Mesenchymal stem cell (in vitro differentiated cells and primary cell): ENCODE data around the gene FAM3A.

ENCODE experiments used
- DNase-seq: peaks from one replicate; pipeline ENCODE4 v3.0.0-alpha.2; 2013
- H2AFZ ChIP-seq: one replicate; pipeline ENCODE4 v1.6.1; 2013; ENCODE audit warnings: low read depth, mild to moderate bottlenecking, control low read depth, inconsistent platforms, low read length, moderate library complexity
- H2AK5ac ChIP-seq: 2 replicates; pipeline ENCODE4 v1.6.1; 2013; ENCODE audit warnings: low read length, moderate library complexity, mild to moderate bottlenecking, inconsistent platforms; ENCODE audit not compliant: severe bottlenecking
- H2BK120ac ChIP-seq: one replicate; pipeline ENCODE4 v1.6.1; 2013; ENCODE audit warnings: low read depth, mild to moderate bottlenecking, inconsistent platforms, low read length, moderate library complexity
- H2BK12ac ChIP-seq, 2 experiments: one replicate each; pipeline ENCODE4 v1.6.1; 2013; ENCODE audit warnings: inconsistent platforms in 2 of 2, low read length in 2 of 2, mild to moderate bottlenecking in 2 of 2, moderate library complexity in 2 of 2, control low read depth in 1 of 2
- H2BK15ac ChIP-seq: one replicate; pipeline ENCODE4 v1.6.1; 2013; ENCODE audit warnings: mild to moderate bottlenecking, low read depth, inconsistent platforms; ENCODE audit not compliant: poor library complexity, severe bottlenecking
- H2BK5ac ChIP-seq: 2 replicates; pipeline ENCODE4 v1.6.1; 2013; ENCODE audit warnings: low read depth, mild to moderate bottlenecking, low read length, control low read depth, inconsistent platforms; ENCODE audit not compliant: poor library complexity, severe bottlenecking
- H3K14ac ChIP-seq, 2 experiments: one replicate each; pipeline ENCODE4 v1.6.1; 2013; ENCODE audit warnings: inconsistent platforms in 2 of 2, low read length in 2 of 2, control low read depth in 1 of 2, mild to moderate bottlenecking in 1 of 2, moderate library complexity in 1 of 2
- H3K18ac ChIP-seq, 2 experiments: one replicate each; pipeline ENCODE4 v1.6.1; 2013; ENCODE audit warnings: inconsistent platforms in 2 of 2, low read length in 2 of 2, control low read depth in 1 of 2, low read depth in 1 of 2, mild to moderate bottlenecking in 1 of 2
- H3K23ac ChIP-seq, 2 experiments: one replicate each; pipeline ENCODE4 v1.6.1; 2013; ENCODE audit warnings: inconsistent platforms in 2 of 2, low read length in 2 of 2, mild to moderate bottlenecking in 2 of 2, moderate library complexity in 2 of 2, control low read depth in 1 of 2
- H3K27ac ChIP-seq: 2 replicates; pipeline ENCODE4 v1.5.1; 2013; ENCODE audit warnings: mild to moderate bottlenecking, moderate library complexity, low read length, control low read depth, inconsistent platforms; ENCODE audit not compliant: poor library complexity, severe bottlenecking
- H3K27me3 ChIP-seq, 2 experiments: 2 replicates each; pipeline versions ENCODE4 v1.6.1 to v1.7.0; 2013; ENCODE audit warnings: low read length in 2 of 2, mild to moderate bottlenecking in 2 of 2, moderate library complexity in 2 of 2, control low read depth in 1 of 2, inconsistent platforms in 1 of 2; ENCODE audit not compliant: control insufficient read depth in 1 of 2, insufficient read depth in 1 of 2
- H3K36me3 ChIP-seq, 2 experiments: 2 replicates each; pipeline versions ENCODE4 v1.6.1 to v1.7.0; 2013; ENCODE audit warnings: low read length in 2 of 2, control low read depth in 1 of 2, inconsistent platforms in 1 of 2, low read depth in 1 of 2, mild to moderate bottlenecking in 1 of 2; ENCODE audit not compliant: insufficient read depth in 2 of 2, control insufficient read depth in 1 of 2
- H3K4ac ChIP-seq, 2 experiments: one replicate each; pipeline ENCODE4 v1.6.1; 2013; ENCODE audit warnings: inconsistent platforms in 2 of 2, low read length in 2 of 2, mild to moderate bottlenecking in 2 of 2, moderate library complexity in 2 of 2, control low read depth in 1 of 2, low read depth in 1 of 2
- H3K4me1 ChIP-seq: 2 replicates; pipeline ENCODE4 v1.6.1; 2013; ENCODE audit warnings: low read depth, low read length, control low read depth; ENCODE audit not compliant: control insufficient read depth, insufficient read depth
- H3K4me2 ChIP-seq: 2 replicates; pipeline ENCODE4 v1.6.1; 2013; ENCODE audit warnings: low read length, mild to moderate bottlenecking, inconsistent platforms; ENCODE audit not compliant: poor library complexity, severe bottlenecking
- H3K4me3 ChIP-seq, 2 experiments: 2 replicates each; pipeline versions ENCODE4 v1.5.1 to v1.7.0; 2013; ENCODE audit warnings: low read length in 2 of 2, mild to moderate bottlenecking in 2 of 2, control low read depth in 1 of 2, low read depth in 1 of 2; ENCODE audit not compliant: insufficient read depth in 1 of 2
- H3K79me1 ChIP-seq: replicated peaks from 2 replicates; pipeline ENCODE4 v1.6.1; 2013; ENCODE audit warnings: mild to moderate bottlenecking, control low read depth, low read length, inconsistent platforms; ENCODE audit not compliant: poor library complexity, severe bottlenecking
- H3K9ac ChIP-seq: 2 replicates; pipeline ENCODE4 v1.7.0; 2013; ENCODE audit warnings: mild to moderate bottlenecking, low read length, moderate library complexity
- H3K9me3 ChIP-seq: 2 replicates; pipeline ENCODE4 v1.7.0; 2013; ENCODE audit warnings: mild to moderate bottlenecking, low read length; ENCODE audit not compliant: control insufficient read depth
- H4K8ac ChIP-seq: one replicate; pipeline ENCODE4 v1.6.1; 2013; ENCODE audit warnings: inconsistent platforms, mild to moderate bottlenecking, low read length, moderate library complexity
- H4K91ac ChIP-seq: one replicate; pipeline ENCODE4 v1.6.1; 2013; ENCODE audit warnings: mild to moderate bottlenecking, low read length, inconsistent platforms
- WGBS: methylation state at CpG from one replicate; pipeline ENCODE4 v1.1.7; 2013; ENCODE audit warnings: mixed read lengths; 5-methylcytosine and 5-hydroxymethylcytosine counted together

The FAM3A gene

DNA sequence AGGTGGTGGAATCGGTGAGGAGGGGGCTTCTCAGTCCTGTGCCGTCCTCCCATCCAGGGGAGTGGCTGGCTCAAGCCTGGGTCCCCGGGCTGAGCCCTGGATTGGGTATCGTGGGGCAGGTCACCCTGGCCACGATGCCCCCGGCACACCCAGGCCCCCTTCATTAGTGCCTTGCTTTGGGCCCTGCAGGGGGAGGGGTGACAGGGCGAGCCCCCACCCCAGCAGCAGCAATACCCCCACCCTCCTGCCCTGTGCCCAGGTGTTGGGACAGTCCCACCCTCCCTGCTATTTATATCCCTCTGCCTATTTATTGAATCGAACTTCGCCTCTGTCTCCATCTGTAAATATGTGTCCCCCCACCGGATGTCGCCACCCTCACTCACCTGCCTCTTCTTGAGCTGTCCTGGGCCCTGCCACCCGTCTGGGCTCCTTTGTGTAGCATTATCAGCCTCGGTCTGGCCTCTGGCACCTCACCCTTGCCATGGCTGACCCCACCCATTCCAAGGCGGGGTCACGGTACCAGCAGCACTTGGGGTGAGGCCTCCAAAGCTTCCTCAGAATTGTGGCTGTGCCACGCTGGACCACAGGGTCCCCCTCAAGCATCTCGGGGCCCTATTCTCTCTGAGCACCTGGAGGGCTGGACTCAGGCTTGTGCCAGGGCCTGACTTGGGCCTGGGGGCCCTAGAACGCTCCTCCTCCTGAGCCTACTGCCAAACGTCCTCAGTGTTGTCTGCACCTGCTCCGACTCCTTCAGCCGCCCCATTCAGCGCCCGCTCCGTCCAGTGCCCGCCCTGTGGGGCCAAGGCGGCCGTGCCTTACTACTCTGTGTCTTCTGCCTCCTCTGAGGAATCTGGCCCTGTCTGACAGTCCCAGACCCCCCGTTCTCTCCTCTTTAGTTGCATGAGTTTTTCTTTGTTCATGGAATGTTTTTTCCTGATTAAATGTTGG is 43.1 kb downstream of the FAM3A start:
- H3K36me3 ChIP-seq = peaks cover 39 to 62% of the 10 kb centered on the region in 2 experiments
- no peak overlapping the region for H2BK5ac ChIP-seq
- peaks cover 7% of the 10 kb centered on the region for H3K4me1 ChIP-seq
- no peak overlapping the region for H3K9ac ChIP-seq
- H2BK120ac ChIP-seq = no peak overlapping the region
- no peak overlapping the region for H3K18ac ChIP-seq
- peaks cover 2% of the 10 kb centered on the region for H3K79me1 ChIP-seq
- no peak overlapping the region for H3K4ac ChIP-seq
- H3K27ac ChIP-seq = no peak overlapping the region
- no peak overlapping the region for H2BK15ac ChIP-seq
- H3K23ac ChIP-seq = no peak overlapping the region
- no peaks in the 10 kb centered on the region for H3K9me3 ChIP-seq
- peaks cover 0 to 2% of the 10 kb centered on the region in 2 experiments for H3K27me3 ChIP-seq
- no peak overlapping the region for H4K91ac ChIP-seq
- no peak overlapping the region for H3K14ac ChIP-seq
- no peak overlapping the region for H2AK5ac ChIP-seq
- H4K8ac ChIP-seq = no peak overlapping the region
- H3K4me2 ChIP-seq = no peak overlapping the region
- H2AFZ ChIP-seq = no peak overlapping the region
- no peak overlapping the region for H3K4me3 ChIP-seq
- no peak overlapping the region for H2BK12ac ChIP-seq
- no peak for DNase-seq
- WGBS = 91% methylated on average over 28 of the region's 28 CpGs

DNA sequence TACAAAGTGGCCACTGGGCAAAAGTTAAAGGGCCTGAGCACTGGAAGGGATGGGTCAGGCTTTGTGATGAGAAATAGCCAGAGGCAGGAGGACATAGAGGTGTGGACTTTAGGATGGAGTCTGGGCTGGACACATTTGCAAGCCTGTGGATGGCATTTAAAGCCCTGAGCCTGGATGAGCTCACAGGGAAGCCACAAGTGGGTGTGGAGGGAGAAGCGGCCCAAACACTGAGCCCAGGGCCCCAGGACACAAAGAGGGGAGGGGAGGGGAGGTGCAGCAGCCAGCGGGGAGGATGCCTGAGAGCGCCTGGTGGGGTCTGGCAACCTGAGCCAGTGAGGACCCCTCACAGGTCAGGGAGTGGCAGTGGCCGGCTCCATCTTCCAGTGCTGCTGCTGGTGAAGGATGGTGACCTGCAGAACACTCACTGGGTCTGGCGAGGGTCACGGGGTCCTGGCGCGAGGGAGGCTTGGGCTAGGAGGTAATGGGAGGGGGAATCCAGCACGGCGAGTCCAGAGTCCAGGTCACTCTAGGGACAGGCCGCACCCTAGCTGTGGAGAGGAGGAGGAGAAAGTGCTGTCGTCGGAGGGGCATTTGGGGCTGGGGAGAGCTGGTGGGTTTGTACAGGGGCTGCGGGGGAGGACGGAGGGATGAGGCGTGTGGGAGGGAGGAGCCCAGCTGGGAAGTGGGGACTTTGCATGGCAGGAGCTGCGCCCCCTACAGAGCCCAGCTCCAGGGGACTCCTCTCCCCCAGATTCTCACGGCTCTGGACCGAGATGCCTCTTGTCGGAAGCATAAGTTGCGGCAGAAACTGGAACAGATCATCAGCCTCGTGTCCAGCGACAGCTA is 44.0 kb downstream of the FAM3A start:
- no peak overlapping the region for H2AK5ac ChIP-seq
- no peak overlapping the region for H2BK5ac ChIP-seq
- H2BK15ac ChIP-seq = no peak overlapping the region
- H3K79me1 ChIP-seq = peaks cover 3% of the 10 kb centered on the region
- H3K4ac ChIP-seq = no peak overlapping the region
- 89% methylated on average over 19 of the region's 23 CpGs for WGBS
- no peak overlapping the region for H4K8ac ChIP-seq
- H3K9me3 ChIP-seq = no peaks in the 10 kb centered on the region
- H3K18ac ChIP-seq = no peak overlapping the region
- H3K4me3 ChIP-seq = no peak overlapping the region
- H3K23ac ChIP-seq = no peak overlapping the region
- no peak overlapping the region for H3K14ac ChIP-seq
- no peak overlapping the region for H3K27ac ChIP-seq
- no peak overlapping the region for H2BK12ac ChIP-seq
- peaks cover 0 to 2% of the 10 kb centered on the region in 2 experiments for H3K27me3 ChIP-seq
- DNase-seq = no peak
- no peak overlapping the region for H3K4me2 ChIP-seq
- H3K4me1 ChIP-seq = peaks cover 4% of the 10 kb centered on the region
- H3K9ac ChIP-seq = no peak overlapping the region
- H3K36me3 ChIP-seq = peaks cover 42 to 71% of the 10 kb centered on the region in 2 experiments
- H4K91ac ChIP-seq = no peak overlapping the region
- H2BK120ac ChIP-seq = no peak overlapping the region
- no peak overlapping the region for H2AFZ ChIP-seq

DNA sequence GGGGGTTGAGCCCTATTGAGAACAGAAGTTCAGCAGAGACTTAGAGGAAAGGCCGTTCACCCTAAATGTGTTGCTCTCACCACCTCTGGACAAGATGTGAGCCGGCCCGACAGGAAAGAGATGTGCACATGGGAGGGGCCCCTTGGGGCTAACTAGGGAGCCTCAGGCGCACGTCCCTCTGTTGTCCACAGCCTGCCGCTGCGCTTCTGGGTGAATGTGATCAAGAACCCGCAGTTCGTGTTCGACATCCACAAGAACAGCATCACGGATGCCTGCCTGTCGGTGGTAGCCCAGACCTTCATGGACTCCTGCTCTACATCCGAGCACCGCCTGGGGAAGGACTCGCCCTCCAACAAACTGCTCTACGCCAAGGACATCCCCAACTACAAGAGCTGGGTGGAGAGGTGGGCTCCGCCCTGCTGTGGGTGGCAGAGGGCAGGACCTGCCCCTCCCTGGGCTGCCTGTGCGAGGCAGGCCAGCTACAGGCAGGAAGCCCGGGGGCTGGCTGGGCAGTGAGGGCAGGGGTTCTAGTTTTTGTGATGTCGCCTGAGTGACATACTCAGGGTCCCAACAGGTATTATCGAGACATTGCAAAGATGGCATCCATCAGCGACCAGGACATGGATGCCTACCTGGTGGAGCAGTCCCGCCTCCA is 45.0 kb downstream of the FAM3A start:
- H2AFZ ChIP-seq = no peak overlapping the region
- H3K27me3 ChIP-seq = no peaks in the 10 kb centered on the region
- H2BK5ac ChIP-seq = no peak overlapping the region
- H3K4me1 ChIP-seq = no peaks in the 10 kb centered on the region
- no peak overlapping the region for H3K4ac ChIP-seq
- H3K27ac ChIP-seq = no peak overlapping the region
- no peak overlapping the region for H4K91ac ChIP-seq
- H3K79me1 ChIP-seq = peaks cover 10% of the 10 kb centered on the region
- no peak overlapping the region for H2BK12ac ChIP-seq
- no peak overlapping the region for H3K23ac ChIP-seq
- no peak overlapping the region for H2BK15ac ChIP-seq
- 90% methylated on average over 20 of the region's 23 CpGs for WGBS
- no peak for DNase-seq
- H2AK5ac ChIP-seq = no peak overlapping the region
- H3K4me3 ChIP-seq = no peak overlapping the region
- H3K18ac ChIP-seq = no peak overlapping the region
- H2BK120ac ChIP-seq = no peak overlapping the region
- peaks cover 50 to 81% of the 10 kb centered on the region in 2 experiments for H3K36me3 ChIP-seq
- no peaks in the 10 kb centered on the region for H3K9me3 ChIP-seq
- H3K9ac ChIP-seq = no peak overlapping the region
- H3K14ac ChIP-seq = no peak overlapping the region
- H4K8ac ChIP-seq = no peak overlapping the region
- H3K4me2 ChIP-seq = no peak overlapping the region
